Medulla oblongata (tissue), 1 donor: ENCODE results near the gene SLC39A3.
"Not testable (repeated sequence)": the region's sequence is repeated elsewhere in the genome, so short reads cannot be mapped to it uniquely, and the experiment has no call there.

ENCODE experiments used
- DNase-seq: peaks from one replicate; pipeline ENCODE4 v3.0.0-alpha.2; 2015; ENCODE audit errors: extremely low spot score

The SLC39A3 gene

DNA sequence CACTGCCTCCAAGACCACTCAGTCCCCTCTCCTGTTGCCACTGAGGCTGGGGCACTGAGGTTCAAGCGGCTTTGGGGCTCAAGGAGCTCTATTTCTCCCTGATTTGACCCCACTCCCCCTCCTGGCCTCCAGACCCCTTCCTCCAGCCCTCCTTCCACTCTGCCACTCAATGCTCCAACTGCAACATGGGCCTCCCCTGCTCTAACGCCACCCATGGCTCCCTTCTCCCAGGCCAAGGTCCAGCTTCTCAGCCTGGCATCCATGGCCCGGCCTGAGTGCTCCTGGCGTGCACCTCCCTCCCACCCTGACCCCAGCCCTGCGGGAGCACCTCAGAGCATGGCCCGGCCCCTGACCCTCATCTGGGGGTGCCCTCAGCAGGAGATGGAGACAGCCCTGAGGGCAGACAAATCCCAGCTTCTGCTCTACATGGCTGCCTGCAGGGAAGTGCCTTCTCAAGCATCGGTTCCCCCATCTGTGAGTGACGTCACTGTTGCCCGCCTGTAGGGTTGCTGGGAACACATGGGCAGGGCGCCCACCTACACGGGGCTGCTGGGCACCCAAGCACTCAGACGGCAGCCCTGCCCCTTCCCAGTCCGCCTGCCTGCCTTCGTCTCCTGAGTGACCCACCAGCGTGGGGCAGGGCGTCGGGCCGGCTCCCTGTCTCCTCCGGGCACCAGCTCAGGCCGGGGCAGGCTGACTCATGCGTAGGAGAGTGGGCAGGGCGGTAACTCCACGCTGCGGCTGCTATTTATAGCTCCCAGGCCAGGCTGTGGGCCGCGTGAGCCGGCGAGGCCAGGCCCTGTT, 17.1 kb downstream of the SLC39A3 start:
- peak; percentile 42 for DNase-seq

DNA sequence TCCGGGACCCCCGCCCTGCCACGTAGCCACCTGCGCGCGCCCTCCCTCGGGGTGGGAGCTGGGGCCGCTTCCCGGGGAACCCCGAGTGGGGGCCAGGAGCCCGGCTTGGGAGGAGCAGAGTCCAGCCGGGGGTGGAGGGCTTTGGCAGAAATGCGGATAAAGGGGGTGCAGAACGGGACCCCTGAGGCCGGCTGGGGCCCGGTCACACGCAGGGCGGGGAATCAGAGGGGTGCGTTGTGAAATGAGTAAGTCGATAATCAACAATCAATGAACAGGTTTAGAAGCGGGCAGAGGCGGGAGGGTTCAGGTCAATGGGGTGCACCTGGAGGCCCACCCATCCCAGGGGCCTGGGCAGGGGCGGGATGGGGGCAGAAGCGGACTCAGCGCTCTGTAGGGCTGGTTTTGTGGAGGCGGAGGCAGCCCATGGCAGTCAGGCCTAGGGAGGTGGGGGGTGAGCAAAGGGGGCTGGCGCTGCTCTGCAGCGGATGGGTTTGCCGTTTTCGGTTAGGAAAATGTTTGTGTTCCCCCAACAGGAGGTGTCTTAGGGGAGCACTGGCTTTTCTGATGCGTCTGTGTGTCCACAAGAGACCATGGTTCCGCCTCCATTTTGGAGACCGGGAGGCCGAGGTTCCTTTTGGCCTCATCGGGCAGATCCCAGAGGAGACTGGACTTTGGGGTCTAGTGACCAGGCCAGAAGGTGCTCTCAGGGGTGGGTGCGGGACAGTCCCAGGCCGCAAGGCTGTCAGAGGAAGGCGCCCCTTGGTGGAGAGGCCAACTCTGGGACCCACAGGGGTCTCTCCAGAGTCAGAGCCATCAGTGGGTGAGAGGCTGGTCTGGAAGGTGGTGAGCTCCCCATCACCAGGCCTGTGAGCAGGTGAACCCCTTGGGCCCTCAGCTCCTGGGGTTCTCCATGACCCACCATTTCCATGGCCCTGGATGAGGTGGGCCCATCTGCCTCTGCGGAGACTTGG, 18.0 kb downstream of the SLC39A3 start:
- DNase-seq, result no peak

DNA sequence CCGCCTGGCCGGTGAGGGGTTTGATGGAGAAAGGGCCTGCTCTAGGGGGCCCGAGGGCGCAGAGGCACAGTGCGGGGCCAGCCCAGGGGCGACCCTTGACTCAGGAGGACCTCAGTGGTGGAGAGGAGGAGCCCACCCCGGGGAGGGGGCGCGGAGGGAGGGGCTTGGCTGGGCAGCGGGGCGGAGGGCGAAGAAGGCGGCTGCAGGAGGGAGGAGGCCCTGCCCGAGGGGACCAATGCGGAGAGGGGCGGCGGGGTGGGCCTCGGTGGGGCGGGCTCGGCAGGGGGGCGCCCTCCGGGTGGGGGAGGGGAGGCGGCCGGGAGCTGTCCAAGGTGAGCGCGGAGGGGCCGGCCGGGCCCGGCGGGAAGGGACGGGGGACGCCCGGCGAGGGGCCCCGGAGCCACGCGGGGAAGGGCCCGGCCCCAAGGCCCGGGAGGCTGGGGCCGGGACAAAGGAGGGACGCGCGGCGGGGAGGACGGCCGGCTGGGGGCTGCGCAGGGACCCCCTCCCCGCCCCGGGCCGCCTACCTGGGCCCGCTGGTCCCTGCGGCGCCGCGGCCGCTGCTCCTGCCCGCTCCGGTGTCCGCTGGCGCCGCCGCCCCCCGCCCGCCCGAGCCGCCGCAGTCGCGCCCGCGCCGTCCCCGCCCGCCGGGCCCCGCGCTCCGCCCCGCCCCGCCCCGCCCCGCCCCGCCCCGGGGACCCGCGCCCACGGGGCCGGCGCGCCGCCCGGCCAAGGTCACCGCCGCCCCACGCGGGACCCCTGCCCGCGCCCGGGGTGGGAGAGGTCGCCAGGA, 18.8 kb downstream of the SLC39A3 start, which contains the start of gene DIRAS1:
Gene DIRAS1, minus strand, starts transcription at position 596 of the 793 bp plus-strand sequence. CDS start 3,566 bp downstream, outside the sequence.
- DNase-seq, result no peak

DNA sequence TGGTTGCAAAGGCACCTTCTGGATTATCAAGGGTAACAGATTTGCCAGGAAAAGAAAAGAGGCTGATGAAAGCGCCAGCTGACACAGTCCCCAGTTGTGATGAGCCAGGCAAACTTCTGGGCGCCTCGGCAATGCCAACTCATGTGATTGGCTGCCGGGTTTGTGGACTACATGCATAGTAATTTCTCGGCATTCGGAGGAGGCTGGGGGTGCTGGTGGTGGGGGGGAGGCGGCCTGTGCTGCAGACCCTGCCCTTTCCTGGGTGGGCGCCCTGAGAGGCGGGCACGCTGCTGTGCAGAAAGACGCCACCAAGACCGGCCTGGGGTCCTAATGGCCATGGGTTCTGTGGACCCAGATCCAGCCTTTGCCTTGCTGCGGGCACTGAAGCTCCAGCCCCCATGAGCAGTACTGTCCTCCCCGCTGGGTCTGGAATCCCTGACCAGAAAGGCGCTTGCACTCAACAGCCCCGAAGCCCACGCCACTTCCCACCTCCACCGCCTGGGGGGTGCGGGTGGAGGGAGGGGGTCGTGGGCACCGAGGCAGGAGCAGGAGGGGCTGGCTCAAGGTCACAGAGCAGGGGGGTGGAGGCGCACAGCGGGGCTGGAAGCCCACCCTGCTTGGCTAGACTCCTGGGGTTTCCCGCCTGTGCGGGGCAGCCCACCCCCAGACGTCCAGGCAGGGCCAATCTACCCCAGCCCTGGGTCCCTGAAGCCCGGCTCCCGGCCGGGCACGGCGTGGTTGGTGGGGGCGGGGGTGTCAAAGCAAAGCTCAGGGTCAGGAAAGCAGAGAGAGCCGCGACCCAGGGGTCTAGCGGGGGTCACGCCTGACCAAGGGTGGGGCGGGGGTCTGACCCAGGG, 19.7 kb downstream of the SLC39A3 start:
- peak; percentile 37 for DNase-seq

DNA sequence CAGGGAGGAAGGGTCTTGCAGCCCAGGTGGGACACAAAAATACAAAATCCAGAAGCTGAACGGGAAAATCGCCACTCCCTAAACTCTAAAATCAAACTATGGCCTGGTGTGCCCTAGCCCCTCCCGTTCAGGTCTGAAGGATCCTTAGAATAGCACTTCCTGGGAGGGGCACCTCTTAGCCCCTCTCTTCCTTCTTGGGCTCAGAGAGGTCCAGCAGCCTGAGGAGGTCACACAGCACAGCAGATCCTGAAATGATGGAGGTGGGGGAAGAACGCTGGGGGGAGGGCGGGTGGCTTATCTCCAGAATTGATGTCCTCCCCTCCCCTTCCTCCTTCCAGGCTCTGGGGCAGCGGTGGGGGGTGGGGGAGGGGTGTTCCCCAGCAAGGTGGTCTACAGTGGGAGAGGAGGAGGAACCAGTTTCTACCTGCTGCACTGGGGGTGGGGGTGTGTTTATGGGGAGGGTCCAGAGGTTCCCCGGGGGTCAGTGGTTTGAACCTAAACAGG, 20.5 kb downstream of the SLC39A3 start:
- no peak for DNase-seq

DNA sequence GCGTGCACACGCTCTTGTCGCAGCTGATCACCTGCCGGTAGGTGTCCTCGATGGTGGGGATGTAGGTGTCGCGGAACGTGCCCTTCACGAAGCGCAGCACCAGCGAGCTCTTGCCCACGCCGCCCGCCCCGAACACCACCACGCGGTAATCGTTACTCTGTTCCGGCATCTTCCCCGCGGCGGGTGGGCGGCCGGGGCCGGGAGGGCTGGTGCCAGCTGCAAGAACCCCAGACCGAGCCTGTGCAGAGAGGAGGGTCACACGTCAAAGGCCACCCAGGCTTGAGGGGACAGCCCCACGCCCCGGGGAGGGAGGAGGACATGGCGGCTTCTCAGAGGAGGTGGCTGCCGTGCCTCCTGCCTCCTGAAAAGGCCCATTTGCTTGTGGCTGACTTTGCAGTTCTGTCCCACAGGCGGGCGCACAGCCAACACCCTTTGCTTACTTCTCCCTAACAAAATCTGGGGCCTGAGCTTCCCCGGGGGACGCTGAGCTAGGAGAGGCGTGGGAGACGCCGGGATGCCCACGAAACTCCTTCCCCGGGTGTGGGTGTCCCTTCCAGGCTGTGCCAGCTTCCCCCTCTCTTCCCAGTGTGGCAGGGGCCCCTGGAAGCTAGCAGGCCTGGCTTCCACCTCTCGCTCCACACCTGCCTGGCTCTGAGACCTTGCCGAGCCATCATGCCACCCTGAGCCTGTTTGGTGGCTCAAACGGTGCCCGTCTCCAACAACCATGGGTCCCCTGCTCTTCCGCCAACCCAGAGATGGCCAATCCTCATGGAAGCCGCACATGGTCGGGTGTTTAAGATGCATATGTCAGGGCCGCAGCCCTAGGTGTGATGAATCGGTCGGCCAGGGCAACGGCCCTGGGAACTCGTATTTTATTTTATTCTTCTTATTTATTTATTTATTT, 21.9 kb downstream of the SLC39A3 start:
- no peak for DNase-seq

DNA sequence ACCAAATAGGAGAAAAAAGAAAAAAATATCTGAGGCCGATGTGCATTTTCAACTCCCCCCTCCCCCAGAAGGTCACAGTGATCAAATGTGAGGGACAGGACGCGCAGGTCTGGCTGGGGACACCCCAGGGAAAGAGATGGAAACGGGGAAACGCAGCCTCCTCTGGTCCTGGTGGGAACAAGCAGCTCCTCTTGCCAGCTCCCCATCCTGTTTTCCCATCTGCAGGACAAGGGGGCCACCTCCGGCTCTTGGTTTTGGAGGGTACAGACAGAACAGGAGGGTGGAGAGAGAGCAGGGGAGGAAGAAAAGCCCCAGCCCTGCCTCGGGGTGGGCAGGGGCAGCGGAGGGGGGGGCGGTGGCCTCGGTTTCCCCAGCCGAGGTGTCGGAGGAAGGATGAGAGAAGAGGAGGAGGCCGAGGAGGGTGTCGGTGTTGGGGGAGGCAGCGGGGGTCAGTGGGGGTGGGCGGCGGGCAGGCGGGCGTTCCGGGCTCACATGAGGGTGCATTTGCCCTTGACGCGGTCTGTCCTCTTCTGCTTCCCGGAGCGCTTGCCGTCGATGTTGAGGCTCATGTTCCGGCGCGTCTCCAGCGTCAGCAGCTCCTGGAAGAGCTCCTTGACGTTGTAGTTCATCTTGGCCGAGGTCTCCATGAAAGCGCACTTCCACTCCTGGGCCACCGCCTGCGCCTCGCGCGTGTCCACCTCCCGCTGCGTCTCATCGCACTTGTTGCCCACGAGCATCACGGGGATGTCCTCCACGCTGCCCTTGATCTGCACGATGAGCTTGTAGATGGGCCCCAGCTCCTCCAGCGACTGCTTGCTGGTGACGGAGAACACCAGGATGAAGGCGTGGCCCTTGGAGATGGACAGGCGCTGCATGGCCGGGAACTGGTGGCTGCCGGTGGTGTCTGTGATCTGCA, 22.8 kb downstream of the SLC39A3 start:
- DNase-seq, result no peak

DNA sequence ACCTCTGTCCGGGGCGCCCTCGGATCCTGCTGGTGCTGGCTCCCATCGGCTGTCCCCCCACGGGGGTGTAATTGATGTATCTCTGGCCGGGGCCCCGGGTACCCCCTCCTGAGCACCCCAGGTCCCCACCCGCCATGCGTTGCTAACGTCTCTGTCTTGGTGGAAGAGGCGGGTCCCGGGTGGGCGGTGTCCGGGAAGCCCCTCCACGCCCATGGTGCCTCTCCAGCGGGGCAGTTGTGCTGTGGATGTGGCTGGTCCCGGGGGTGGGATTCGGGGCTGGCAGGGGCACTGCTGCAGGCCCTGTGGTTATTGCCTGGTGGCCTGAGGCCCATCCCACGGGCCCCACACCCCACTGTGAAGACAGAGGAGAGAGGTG, 23.6 kb downstream of the SLC39A3 start:
- DNase-seq, result no peak

DNA sequence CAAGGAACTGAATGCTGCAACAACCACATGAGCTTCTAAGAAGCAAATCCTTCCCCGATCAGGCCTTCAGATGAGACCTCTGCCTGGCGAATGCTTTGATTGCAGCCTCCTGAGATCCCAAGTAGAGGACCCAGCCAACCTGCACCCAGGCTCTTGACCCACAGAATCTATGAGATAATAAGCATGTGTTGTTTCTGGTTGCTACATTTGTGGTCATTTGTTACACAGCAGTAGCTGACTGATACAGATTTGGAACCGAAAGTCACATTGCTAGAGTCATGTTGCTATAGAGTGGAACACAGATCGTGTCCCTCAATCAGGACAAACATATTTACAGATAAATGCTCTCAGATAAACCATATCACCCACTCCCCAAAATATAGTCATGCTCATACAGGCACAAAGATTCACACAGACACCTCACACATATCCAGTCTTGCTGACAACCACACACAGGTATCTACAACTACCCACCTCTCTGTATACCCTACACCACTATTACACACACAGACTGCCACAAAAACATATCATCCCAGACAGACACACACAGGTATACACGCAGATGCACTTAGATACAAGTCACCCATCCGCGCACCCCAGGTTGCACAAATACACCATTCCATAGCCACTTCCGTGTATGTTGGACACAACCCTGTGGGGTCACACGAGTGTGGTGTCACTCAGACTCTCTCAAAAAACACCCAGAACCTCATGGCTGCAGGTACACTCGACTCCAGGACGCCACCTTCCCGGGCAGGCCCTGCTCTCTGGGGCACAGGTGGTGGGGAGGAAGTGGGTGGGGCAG, 24.1 kb downstream of the SLC39A3 start:
- DNase-seq, result no peak

DNA sequence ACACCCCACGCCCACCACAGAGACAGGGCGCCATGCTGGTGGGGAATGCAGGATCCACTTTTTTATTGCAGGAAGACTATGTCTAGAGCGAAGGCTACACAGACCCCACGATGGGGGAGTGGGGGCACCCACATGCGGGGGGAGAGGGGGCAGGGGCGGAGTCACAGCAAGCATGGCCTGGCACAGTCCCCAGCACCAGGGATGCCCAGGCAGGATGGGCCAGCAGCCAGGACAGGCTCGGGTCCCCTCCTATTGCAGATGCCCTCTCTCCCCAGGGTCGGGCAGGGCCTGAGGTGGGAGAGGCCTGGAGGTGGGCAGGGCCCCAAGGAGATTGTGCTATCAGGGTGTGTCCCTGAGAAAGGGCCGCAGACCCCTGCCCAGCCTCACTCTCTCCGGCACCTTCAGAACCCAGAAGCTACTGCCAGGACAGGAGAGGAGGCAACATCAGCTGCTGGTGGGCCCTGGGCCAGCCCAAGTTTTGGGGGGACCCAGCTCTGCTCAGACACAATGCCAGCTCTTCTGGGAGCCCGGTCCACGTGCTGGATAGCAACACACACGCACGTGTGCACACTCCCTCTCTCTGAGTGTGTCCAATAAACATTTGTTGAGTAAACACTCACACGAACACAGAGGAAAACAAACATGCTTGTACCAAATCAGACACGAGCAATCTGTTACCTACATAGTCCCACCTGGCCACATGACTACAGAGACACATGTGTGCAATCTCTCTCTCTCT, 25.1 kb downstream of the SLC39A3 start:
- DNase-seq, result no peak

DNA sequence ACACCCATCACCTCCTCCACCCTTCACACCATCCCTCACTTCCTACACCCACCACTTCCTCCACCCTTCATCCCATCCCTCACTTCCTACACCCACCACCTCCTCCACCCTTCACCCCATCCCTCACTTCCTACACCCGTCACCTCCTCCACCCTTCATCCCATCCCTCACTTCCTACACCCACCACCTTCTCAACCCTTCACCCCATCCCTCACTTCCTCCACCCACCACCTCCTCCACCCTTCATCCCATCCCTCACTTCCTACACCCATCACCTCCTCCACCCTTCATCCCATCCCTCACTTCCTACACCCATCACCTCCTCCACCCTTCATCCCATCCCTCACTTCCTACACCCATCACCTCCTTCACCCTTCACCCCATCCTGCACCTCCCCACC, 25.7 kb downstream of the SLC39A3 start:
- DNase-seq, result not testable (repeated sequence)

DNA sequence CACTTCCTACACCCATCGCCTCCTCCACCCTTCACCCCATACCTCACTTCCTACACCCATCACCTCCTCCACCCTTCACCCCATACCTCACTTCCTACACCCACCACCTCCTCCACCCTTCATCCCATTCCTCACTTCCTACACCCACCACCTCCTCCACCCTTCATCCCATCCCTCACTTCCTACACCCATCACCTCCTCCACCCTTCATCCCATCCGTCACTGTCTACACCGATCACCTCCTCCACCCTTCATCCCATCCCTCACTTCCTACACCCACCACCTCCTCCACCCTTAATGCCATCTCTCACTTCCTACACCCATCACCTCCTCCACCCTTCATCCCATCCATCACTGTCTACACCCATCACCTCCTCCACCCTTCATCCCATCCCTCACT, 26.6 kb downstream of the SLC39A3 start:
- DNase-seq, result not testable (repeated sequence)

DNA sequence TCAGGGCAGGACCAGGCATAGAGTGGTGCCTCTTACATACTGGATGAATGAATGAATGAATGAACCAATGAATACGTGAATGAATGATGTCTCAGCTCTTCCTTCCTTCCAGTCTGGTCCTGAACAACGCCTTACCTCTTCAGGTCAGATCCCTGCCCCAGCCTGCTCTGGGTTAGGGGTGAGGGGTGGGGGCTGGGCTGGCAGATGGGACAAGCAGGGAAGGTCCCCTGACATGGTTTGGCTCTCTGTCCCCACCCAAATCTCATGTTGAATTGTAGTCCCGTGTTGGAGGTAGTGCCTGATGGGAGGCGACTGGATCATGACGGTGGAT, 28.0 kb downstream of the SLC39A3 start:
- no peak for DNase-seq

DNA sequence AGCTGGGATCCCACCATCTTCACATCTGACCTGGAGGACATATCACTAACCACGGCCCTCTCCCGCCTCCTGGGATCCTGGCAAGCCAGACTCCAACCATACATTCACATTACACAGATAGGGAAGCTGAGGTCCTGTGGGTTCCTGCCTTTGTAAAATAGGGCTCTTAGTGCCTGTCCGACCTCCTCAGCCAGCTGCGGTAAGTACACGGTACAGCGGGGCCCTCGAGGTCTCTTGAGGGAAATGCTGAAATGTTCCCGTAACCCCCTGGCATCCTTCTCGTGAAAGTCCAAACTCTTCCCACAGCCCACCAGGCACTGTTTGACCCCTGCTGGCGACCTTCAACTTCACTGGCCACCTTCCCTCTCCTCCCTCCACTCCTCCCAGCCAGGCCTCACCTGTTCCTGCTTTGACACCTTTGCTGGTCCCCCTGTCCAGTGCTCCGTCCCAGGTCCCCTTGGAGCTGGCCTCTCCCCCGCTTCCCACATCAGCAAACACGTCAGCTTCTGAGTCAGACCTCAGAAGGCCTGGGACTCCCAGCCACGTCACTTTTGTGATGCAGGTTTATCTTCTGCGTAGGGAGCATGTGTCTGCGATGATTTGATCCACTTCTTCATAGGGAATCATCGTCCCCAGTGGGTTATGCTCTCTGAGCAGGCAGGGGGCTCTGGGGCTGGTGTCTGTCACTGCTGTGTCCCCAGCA, 28.5 kb downstream of the SLC39A3 start:
- DNase-seq, result no peak

DNA sequence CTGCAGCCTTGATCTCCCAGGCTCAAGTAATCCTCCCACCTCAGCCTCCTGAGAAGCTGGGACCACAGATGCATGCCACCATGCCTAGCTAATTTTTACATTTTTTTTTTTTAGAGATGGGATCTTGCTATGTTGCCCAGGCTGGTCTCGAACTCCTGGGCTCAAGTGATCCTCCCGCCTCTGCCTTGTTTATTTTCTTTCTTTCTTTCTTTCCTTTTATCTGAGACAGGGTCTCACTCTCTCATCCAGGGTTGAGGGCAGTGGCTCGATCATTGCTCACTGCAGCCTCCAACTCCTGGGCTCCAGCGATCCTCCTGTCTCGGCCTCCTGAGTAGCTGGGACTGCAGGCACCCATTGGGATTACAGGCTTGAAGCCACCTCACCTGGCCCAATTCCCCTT, 33.6 kb downstream of the SLC39A3 start:
- no peak for DNase-seq

DNA sequence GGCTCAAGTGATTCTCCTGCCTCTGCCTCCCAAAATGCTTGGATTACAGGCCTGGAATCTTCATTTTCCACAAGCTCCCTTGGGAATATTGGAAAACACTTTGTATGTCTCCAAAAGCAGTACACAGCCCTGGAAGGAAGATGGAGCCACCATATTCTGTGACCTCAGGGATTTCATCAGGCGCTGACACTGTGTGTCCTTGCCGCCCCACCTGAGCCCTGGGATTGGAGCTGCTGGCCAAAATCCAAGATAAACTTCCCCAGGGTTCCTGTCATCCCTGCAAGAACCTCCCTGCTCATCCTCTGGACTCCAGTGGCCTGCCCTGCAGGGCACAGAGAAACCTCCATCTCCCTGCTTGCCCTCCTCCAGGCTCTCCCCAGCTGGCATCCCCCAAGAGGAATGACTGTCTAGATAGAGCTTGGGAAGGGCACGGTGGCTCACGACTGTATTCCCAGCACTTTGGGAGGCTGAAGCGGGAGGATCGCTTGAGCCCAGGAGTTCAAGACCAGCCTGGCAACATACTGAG, 36.1 kb downstream of the SLC39A3 start:
- DNase-seq, result no peak
